ENCODE results near the gene WNT5B.

- TF ChIP-seq SP1 (IDR thresholded peaks at IDR 0.05), result no peak
- TF ChIP-seq CTCF (IDR thresholded peaks at IDR 0.05; ENCODE audit: low read depth, low read length, missing input control), result no peak
Observed at GRCh38 chr12:1611803-1612572, 17.0 kb upstream of the WNT5B start.
